CD4-positive, alpha-beta memory T cell (primary cell): ENCODE data around the gene LMF1. TPM values are rescaled to one million over a fixed set of nuclear protein-coding genes. Genes with fewer than 3 reads are reported as not detected.

Source experiments
- CTCF ChIA-PET: fragments of 350-600 bp; sonication (Branson Sonifier 250); formaldehyde crosslinking; loops from one replicate; lab custom pipeline; 2021; ENCODE audit warnings: inconsistent platforms; ENCODE audit not compliant: partially characterized antibody; lab: Charles Lee
- POLR2A ChIA-PET: fragments of 350-600 bp; sonication (Branson Sonifier 250); formaldehyde crosslinking; loops from one replicate; lab custom pipeline; 2021; ENCODE audit not compliant: partially characterized antibody; lab: Charles Lee
- DNase-seq, 5 donors: peaks; one replicate each; pipeline versions ENCODE4 v3.0.0 to v3.0.0-alpha.2; 2020 to 2022; ENCODE audit warnings: mixed read lengths in 1 of 5
- H3K27ac ChIP-seq: one replicate; pipeline ENCODE4 v1.7.0; 2013; ENCODE audit warnings: low read depth, low read length
- H3K27me3 ChIP-seq: 2 replicates; pipeline ENCODE4 v1.7.0; 2013; ENCODE audit warnings: mild to moderate bottlenecking, low read length, moderate library complexity; ENCODE audit not compliant: insufficient read depth
- H3K36me3 ChIP-seq: 2 replicates; pipeline ENCODE4 v1.7.0; 2013; ENCODE audit warnings: mild to moderate bottlenecking, low read length, moderate library complexity; ENCODE audit not compliant: insufficient read depth
- H3K4me1 ChIP-seq: 2 replicates; pipeline ENCODE4 v1.7.0; 2013; ENCODE audit warnings: mild to moderate bottlenecking, low read length, moderate library complexity; ENCODE audit not compliant: insufficient read depth
- H3K4me3 ChIP-seq, 2 donors: one replicate each; pipeline ENCODE4 v1.7.0; 2013; ENCODE audit warnings: low read length in 2 of 2, mild to moderate bottlenecking in 1 of 2
- H3K9me3 ChIP-seq, 2 donors: one replicate each; pipeline ENCODE4 v1.7.0; 2013; ENCODE audit warnings: low read length in 2 of 2, control low read depth in 1 of 2; ENCODE audit not compliant: control insufficient read depth in 1 of 2
- H3K27ac Mint-ChIP-seq, 7 donors: one replicate each; pipeline ENCODE4 v1.8.0; 2020 to 2021; ENCODE audit warnings: mixed read lengths in 7 of 7, mild to moderate bottlenecking in 6 of 7, inconsistent platforms in 3 of 7, moderate library complexity in 3 of 7
- H3K27me3 Mint-ChIP-seq, 2 donors: one replicate each; pipeline ENCODE4 v1.8.0; 2020 to 2021; ENCODE audit warnings: mixed read lengths in 2 of 2
- H3K36me3 Mint-ChIP-seq, 2 donors: one replicate each; pipeline ENCODE4 v1.8.0; 2020 to 2021; ENCODE audit warnings: mixed read lengths in 2 of 2, inconsistent platforms in 1 of 2, mild to moderate bottlenecking in 1 of 2
- H3K4me1 Mint-ChIP-seq, 4 donors: one replicate each; pipeline ENCODE4 v1.8.0; 2020 to 2021; ENCODE audit warnings: mixed read lengths in 4 of 4, mild to moderate bottlenecking in 1 of 4
- H3K4me3 Mint-ChIP-seq, 8 donors: one replicate each; pipeline ENCODE4 v1.8.0; 2020 to 2021; ENCODE audit warnings: mixed read lengths in 8 of 8, mild to moderate bottlenecking in 7 of 8, moderate library complexity in 6 of 8, inconsistent platforms in 3 of 8
- H3K9me3 Mint-ChIP-seq, 8 donors: one replicate each; pipeline ENCODE4 v1.8.0; 2020 to 2021; ENCODE audit warnings: mixed read lengths in 8 of 8, mild to moderate bottlenecking in 5 of 8, inconsistent platforms in 3 of 8, moderate library complexity in 1 of 8
- intact Hi-C: fragments of 100-400 bp; cut with micrococcal nuclease; formaldehyde crosslinking; loops from one replicate; pipeline ENCODE4 v1.15.1; 2023
- polyA plus RNA-seq, 2 donors: library from polyadenylated mRNA; unstranded; fragments of 300-500 nt; fragmentation: Illumina TruSeq; gene quantifications; one replicate each; pipeline ENCODE4 v1.2.3, GENCODE V29; 2021
- total RNA-seq, 2 experiments: library from RNA; stranded (reverse); gene quantifications; one replicate each; pipeline ENCODE4 v1.2.3, GENCODE V29; 2021

The LMF1 gene
- total and polyA plus RNA-seq, 4 experiments from 2014 or later = 8.5 to 59.7 (median 32.6) TPM

DNA sequence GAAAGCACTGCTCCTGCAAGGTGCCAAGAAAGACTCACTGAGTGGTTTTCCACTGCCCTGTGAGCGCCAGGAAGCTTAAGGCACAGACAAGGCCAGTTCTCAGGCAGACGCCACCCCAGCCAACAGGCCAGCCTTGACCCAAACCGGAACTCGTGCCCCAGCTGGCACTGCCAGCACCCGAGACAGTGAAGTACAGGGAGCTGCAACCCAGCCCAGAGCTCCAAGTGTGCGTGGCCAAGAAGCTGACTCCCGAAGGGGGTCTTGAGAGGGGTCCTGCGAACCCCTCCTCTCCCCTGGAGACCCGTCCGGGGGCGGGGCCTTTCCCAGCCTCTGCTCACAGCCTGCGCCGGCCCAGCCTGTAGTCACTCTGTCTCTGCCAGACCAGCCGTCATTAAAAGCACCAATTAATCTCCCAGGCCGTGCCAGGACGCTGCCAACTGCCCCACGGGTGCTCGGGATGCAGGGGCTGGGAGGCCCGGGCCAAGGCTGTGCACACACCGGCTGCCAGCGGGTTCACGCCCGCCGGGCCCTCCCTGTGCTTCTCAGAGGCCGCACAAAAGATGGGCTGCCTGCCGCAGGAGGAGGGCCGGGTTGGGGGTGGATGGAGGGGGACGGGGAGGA lies 6.4 kb upstream of the LMF1 start:
- Mint-ChIP-seq H3K27ac (peak overlapping the region in 1 of 7 donors; percentile 77), H3K27me3 (peaks cover 0 to 2% of the 10 kb centered on the region in 2 donors), H3K36me3 (no peaks in the 10 kb centered on the region), H3K9me3 (peaks cover 0 to 4% (median 0%) of the 10 kb centered on the region in 8 donors), H3K4me3 (no peak overlapping the region), H3K4me1 (peaks cover 6 to 17% (median 11%) of the 10 kb centered on the region in 4 donors)
- ChIA-PET POLR2A (interaction anchor here (0.9 kb wide), 1 partner anchor 21 kb away, joined by 3 read pairs; no protein-coding TSS in a partner anchor), CTCF (no interaction called here)
- Histone ChIP-seq H3K9me3 (no peaks in the 10 kb centered on the region), H3K27ac (no peak overlapping the region), H3K4me1 (peaks cover 5% of the 10 kb centered on the region), H3K4me3 (no peak overlapping the region), H3K36me3 (no peaks in the 10 kb centered on the region), H3K27me3 (no peaks in the 10 kb centered on the region)
- intact Hi-C loops = no loop called here
- peak in 1 of 5 donors; percentile 31 for DNase-seq

DNA sequence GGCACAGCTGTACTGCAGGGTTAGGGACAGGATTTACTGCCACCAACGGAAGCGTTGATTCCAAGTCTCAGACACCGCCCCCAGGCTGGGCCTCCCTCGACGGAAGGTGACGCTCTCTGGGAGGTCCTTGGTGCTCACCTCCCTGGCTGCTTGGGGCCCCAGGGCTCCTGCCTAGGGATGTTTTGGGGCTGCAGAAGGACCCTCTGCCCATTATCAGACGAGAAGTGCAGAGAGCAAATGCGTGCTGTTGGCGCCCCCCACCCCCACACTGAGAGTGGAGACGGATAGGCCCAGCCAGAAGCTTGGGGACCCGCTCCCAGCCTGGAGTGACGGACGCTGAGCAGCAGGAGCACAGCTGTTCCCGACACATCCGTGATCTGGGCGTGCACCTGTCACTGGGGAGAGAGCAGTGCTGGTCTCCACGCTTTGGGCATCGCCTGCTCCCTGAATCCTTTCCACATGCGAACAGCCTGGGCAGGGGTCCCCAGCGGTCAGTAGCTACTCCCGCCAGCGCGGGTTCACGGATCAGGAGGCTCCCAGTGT lies 5.7 kb upstream of the LMF1 start:
- no peaks in the 10 kb centered on the region for H3K27me3 ChIP-seq
- no peak overlapping the region for H3K27ac ChIP-seq
- peak overlapping the region in 1 of 7 donors; percentile 84 for H3K27ac Mint-ChIP-seq
- H3K4me3 ChIP-seq = no peak overlapping the region
- H3K4me1 ChIP-seq = peaks cover 5% of the 10 kb centered on the region
- DNase-seq = peak in 2 of 5 donors; percentile 17 to 53
- H3K9me3 Mint-ChIP-seq = peaks cover 0 to 4% (median 0%) of the 10 kb centered on the region in 8 donors
- ChIA-PET POLR2A (interaction anchor here (0.9 kb wide), 1 partner anchor 21 kb away, joined by 3 read pairs; no protein-coding TSS in a partner anchor), CTCF (no interaction called here)
- H3K4me3 Mint-ChIP-seq = no peak overlapping the region
- no peaks in the 10 kb centered on the region for H3K9me3 ChIP-seq
- no peaks in the 10 kb centered on the region for H3K36me3 ChIP-seq
- intact Hi-C loops = no loop called here
- no peaks in the 10 kb centered on the region for H3K36me3 Mint-ChIP-seq
- peaks cover 0 to 2% of the 10 kb centered on the region in 2 donors for H3K27me3 Mint-ChIP-seq
- peaks cover 9 to 23% (median 13%) of the 10 kb centered on the region in 4 donors for H3K4me1 Mint-ChIP-seq

DNA sequence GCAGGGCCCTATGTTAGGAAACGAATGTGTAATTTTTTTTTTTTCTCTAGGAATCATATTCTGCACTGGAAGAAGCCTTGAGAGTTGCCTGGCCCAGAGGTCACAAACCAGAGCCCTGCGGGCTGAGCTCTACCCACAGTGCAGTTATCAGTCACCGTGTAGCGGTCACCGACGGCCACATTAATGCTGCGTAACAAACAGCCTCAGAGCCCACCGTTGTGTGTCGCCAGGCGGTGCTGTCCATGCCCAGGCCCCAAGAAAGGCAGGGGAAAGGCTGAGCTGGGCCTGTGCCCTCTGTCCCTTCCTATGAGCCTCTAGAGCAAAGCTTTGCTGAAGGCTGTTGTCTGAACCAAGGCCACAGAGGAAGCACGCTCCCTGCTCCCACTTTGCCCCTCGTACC lies 4.5 kb upstream of the LMF1 start:
- no peak overlapping the region for H3K4me3 Mint-ChIP-seq
- Histone ChIP-seq H3K36me3 (no peaks in the 10 kb centered on the region), H3K4me1 (peaks cover 4% of the 10 kb centered on the region), H3K27me3 (no peaks in the 10 kb centered on the region), H3K27ac (no peak overlapping the region), H3K4me3 (no peak overlapping the region), H3K9me3 (no peaks in the 10 kb centered on the region)
- H3K27me3 Mint-ChIP-seq = no peaks in the 10 kb centered on the region
- CTCF ChIA-PET = no interaction called here
- intact Hi-C loops = no loop called here
- POLR2A ChIA-PET = no interaction called here
- no peak for DNase-seq
- H3K27ac Mint-ChIP-seq = peak overlapping the region in 2 of 7 donors; percentile 50 to 65
- no peaks in the 10 kb centered on the region for H3K36me3 Mint-ChIP-seq
- H3K9me3 Mint-ChIP-seq = no peaks in the 10 kb centered on the region
- peaks cover 9 to 24% (median 16%) of the 10 kb centered on the region in 4 donors for H3K4me1 Mint-ChIP-seq

DNA sequence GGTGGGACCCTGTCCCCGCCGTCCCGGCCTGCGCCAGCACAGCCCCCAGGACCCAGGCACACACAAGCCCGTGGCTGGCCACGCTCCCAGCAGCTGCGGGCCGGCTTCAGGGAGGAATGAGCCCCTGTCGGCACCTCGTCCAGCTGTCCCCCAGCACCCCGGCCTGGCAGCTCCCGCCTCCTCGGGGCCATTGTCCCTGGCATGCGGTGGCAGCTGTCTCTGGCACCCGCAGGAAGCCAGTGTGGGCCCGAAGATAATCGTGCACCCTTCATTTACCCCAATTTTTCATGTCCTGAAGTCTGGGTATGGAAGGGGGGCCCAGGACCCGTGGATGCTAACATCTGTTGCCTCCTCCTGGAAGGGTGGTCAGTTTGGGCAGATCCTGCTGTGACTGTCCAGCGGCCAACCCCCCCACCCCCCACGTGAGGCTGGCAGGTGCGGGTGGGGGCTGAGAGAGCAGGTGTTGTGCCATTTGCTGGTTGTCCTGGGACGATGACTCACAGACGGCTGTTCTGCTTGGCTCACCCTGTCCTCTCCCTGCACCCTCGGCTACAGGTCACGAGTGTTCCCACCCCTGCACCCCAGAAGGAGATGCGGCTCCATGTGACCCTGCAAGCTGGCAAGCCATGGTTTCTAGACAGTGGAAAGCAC lies 4.0 kb upstream of the LMF1 start:
- CTCF ChIA-PET = interaction anchor here (1.0 kb wide), 1 partner anchor 21 kb away, joined by 3 read pairs; no protein-coding TSS in a partner anchor
- peaks cover 4% of the 10 kb centered on the region for H3K4me1 ChIP-seq
- peak in 1 of 5 donors; percentile 26 for DNase-seq
- no peaks in the 10 kb centered on the region for H3K9me3 ChIP-seq
- no peaks in the 10 kb centered on the region for H3K9me3 Mint-ChIP-seq
- H3K27me3 ChIP-seq = no peaks in the 10 kb centered on the region
- H3K36me3 ChIP-seq = no peaks in the 10 kb centered on the region
- H3K4me1 Mint-ChIP-seq = peaks cover 10 to 26% (median 17%) of the 10 kb centered on the region in 4 donors
- H3K4me3 ChIP-seq = no peak overlapping the region
- H3K36me3 Mint-ChIP-seq = no peaks in the 10 kb centered on the region
- H3K27me3 Mint-ChIP-seq = no peaks in the 10 kb centered on the region
- H3K27ac Mint-ChIP-seq = no peak overlapping the region
- H3K4me3 Mint-ChIP-seq = no peak overlapping the region
- no peak overlapping the region for H3K27ac ChIP-seq
- POLR2A ChIA-PET = interaction anchor here (1.5 kb wide), 1 partner anchor 11 kb away, joined by 5 read pairs; no protein-coding TSS in a partner anchor
- intact Hi-C loops = no loop called here

DNA sequence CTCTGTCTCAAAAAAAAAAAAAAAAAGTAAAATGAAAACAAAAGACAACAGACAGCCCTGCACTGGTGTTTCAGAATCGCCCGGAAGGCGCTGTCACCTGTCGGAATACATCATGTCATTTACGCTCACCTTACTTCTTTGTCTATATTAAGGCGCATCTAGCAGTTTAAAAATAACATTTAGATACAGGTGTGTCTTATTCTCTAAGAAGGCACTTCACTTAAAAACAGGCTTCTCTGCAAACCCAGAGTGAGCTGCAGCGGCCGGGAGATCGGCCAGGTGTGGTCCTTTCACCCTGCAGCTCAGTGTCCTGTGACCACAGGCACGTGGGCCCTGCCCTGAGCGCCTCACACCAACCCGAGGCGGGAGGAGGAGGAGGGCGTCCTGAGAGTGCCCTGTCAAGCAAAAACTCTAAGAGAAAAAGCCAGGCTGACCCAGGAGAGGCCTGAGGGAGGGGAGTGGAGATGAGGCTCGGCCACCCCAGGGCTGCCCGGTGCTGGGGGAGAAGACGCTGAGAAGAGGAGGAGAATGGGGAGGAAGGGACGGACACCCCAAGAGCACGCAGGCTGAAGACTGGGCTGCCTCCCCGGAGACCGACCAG lies 3.3 kb upstream of the LMF1 start:
- H3K4me3 Mint-ChIP-seq = no peak overlapping the region
- no peak overlapping the region for H3K27ac Mint-ChIP-seq
- no peaks in the 10 kb centered on the region for H3K9me3 Mint-ChIP-seq
- DNase-seq = peak in 1 of 5 donors; percentile 20
- peaks cover 12 to 32% (median 21%) of the 10 kb centered on the region in 4 donors for H3K4me1 Mint-ChIP-seq
- intact Hi-C loops = no loop called here
- H3K27me3 Mint-ChIP-seq = no peaks in the 10 kb centered on the region
- H3K4me3 ChIP-seq = no peak overlapping the region
- no peaks in the 10 kb centered on the region for H3K9me3 ChIP-seq
- no peaks in the 10 kb centered on the region for H3K27me3 ChIP-seq
- H3K36me3 Mint-ChIP-seq = no peaks in the 10 kb centered on the region
- ChIA-PET POLR2A (interaction anchor here (1.5 to 1.7 kb wide), 2 partner anchors 10 to 23 kb away, joined by 5 read pairs; no protein-coding TSS in a partner anchor), CTCF (interaction anchor here (1.0 kb wide), 1 partner anchor 21 kb away, joined by 3 read pairs; no protein-coding TSS in a partner anchor)
- peaks cover 8% of the 10 kb centered on the region for H3K4me1 ChIP-seq
- no peak overlapping the region for H3K27ac ChIP-seq
- H3K36me3 ChIP-seq = no peaks in the 10 kb centered on the region

DNA sequence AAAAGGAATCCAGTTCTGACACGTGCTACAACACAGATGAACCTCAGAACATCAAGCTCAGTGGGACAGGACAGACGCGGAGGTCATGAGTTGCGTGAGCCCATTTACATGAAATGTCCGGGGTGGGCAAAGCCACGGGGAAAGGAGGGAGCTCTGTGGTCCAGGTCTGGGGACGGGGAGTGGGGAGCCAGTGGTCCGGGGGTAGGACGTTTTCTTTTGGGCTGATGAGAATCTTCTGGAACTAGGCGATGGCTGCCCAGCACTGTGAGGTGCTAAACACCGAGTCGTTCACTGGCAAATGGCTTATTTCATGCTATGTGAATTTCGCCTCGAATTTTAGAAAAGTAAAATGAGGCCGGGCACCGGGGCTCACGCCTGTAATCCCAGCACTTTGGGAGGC lies 2.6 kb upstream of the LMF1 start:
- Mint-ChIP-seq H3K27me3 (no peaks in the 10 kb centered on the region), H3K4me1 (peaks cover 14 to 39% (median 26%) of the 10 kb centered on the region in 4 donors), H3K9me3 (no peaks in the 10 kb centered on the region), H3K36me3 (peaks cover 0 to 5% of the 10 kb centered on the region in 2 donors), H3K4me3 (no peak overlapping the region), H3K27ac (no peak overlapping the region)
- ChIA-PET CTCF (no interaction called here), POLR2A (interaction anchor here (1.5 to 10.8 kb wide), 3 partner anchors 8 to 24 kb away, joined by 5 to 120 read pairs (median 5); partner anchors contain the start of gene SOX8)
- H3K9me3 ChIP-seq = no peaks in the 10 kb centered on the region
- intact Hi-C loops = no loop called here
- peaks cover 14% of the 10 kb centered on the region for H3K4me1 ChIP-seq
- H3K36me3 ChIP-seq = no peaks in the 10 kb centered on the region
- no peak overlapping the region for H3K4me3 ChIP-seq
- H3K27ac ChIP-seq = no peak overlapping the region
- DNase-seq = peak in 1 of 5 donors; percentile 5
- no peaks in the 10 kb centered on the region for H3K27me3 ChIP-seq
